Erythroblast (primary cell): ENCODE results near the gene DENR.

Source experiments
- GATA1 ChIP-seq: IDR thresholded peaks from 2 replicates; pipeline ENCODE4 v1.6.1; 2011; ENCODE audit warnings: low read depth, mild to moderate bottlenecking, control low read depth, low read length, moderate library complexity
- POLR2A ChIP-seq: IDR thresholded peaks from 2 replicates; pipeline ENCODE4 v1.6.1; 2011; ENCODE audit warnings: mild to moderate bottlenecking, low read length

DNA sequence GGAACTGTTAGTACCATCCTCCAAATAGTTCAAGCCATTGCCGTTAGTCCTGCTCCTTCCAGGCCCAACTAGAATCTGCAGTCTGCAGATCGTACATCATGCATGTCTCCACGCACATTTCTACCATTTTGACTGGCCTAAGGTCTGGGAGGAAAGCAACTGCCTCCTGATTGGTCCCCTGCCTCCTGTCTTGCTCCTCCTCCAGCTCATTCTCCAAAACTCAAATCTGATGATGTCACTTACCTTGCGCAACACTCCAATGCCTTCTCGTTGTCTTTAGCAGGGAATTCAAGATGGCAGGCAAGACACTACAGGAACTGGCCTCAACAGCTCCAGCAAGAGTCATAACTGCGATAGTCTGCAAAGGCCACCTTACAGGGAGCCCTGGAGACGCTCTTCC lies 12.3 kb upstream of the DENR start:
- TF ChIP-seq POLR2A (no peak), GATA1 (no peak)
